ENCODE measurements around the gene RALGPS1.

RALGPS1 gene

GRCh38 chr9:126953041-126953809 is 38.6 kb downstream of the RALGPS1 start:
- in situ Hi-C loops (cut with MboI; ENCODE audit: low sequenced_read_pairs): no loop called here

- in situ Hi-C loops (cut with MboI; ENCODE audit: low sequenced_read_pairs): no loop called here
Observed at GRCh38 chr9:126955811-126956210, 41.2 kb downstream of the RALGPS1 start.

GRCh38 chr9:126956917-126957686 is 42.5 kb downstream of the RALGPS1 start:
- in situ Hi-C loops (cut with MboI; ENCODE audit: low sequenced_read_pairs): no loop called here

- in situ Hi-C loops (cut with MboI; ENCODE audit: low sequenced_read_pairs): no loop called here
Observed at GRCh38 chr9:126957687-126958053, 43.1 kb downstream of the RALGPS1 start.

- in situ Hi-C loops (cut with MboI; ENCODE audit: low sequenced_read_pairs): no loop called here
Observed at GRCh38 chr9:126959336-126959735, 44.8 kb downstream of the RALGPS1 start.

GRCh38 chr9:126959917-126960316 is 45.3 kb downstream of the RALGPS1 start:
- in situ Hi-C loops (cut with MboI; ENCODE audit: low sequenced_read_pairs): loop anchor here (10.0 kb wide), 1 partner anchor 235 kb away; no protein-coding TSS in a partner anchor

GRCh38 chr9:126962336-126962735 is 47.8 kb downstream of the RALGPS1 start:
- in situ Hi-C loops (cut with MboI; ENCODE audit: low sequenced_read_pairs): loop anchor here (10.0 kb wide), 1 partner anchor 232 kb away; no protein-coding TSS in a partner anchor

GRCh38 chr9:126965077-126965476 is 50.5 kb downstream of the RALGPS1 start:
- in situ Hi-C loops (cut with MboI; ENCODE audit: low sequenced_read_pairs): loop anchor here (10.0 kb wide), 1 partner anchor 230 kb away; no protein-coding TSS in a partner anchor

- in situ Hi-C loops (cut with MboI; ENCODE audit: low sequenced_read_pairs): loop anchor here (10.0 kb wide), 1 partner anchor 229 kb away; no protein-coding TSS in a partner anchor
Observed at GRCh38 chr9:126965541-126966428, 51.2 kb downstream of the RALGPS1 start.

- in situ Hi-C loops (cut with MboI; ENCODE audit: low sequenced_read_pairs): no loop called here
Observed at GRCh38 chr9:126971261-126971660, 56.7 kb downstream of the RALGPS1 start.

GRCh38 chr9:126973651-126974529 is 59.3 kb downstream of the RALGPS1 start:
- in situ Hi-C loops (cut with MboI; ENCODE audit: low sequenced_read_pairs): no loop called here

- in situ Hi-C loops (cut with MboI; ENCODE audit: low sequenced_read_pairs): no loop called here
Observed at GRCh38 chr9:126974594-126974993, 60.0 kb downstream of the RALGPS1 start.

- in situ Hi-C loops (cut with MboI; ENCODE audit: low sequenced_read_pairs): no loop called here
Observed at GRCh38 chr9:126975327-126976220, 61.0 kb downstream of the RALGPS1 start.

- in situ Hi-C loops (cut with MboI; ENCODE audit: low sequenced_read_pairs): no loop called here
Observed at GRCh38 chr9:126979461-126979860, 64.9 kb downstream of the RALGPS1 start.

GRCh38 chr9:126980231-126980630 is 65.6 kb downstream of the RALGPS1 start:
- in situ Hi-C loops (cut with MboI; ENCODE audit: low sequenced_read_pairs): no loop called here

- in situ Hi-C loops (cut with MboI; ENCODE audit: low sequenced_read_pairs): no loop called here
Observed at GRCh38 chr9:126981218-126981617, 66.6 kb downstream of the RALGPS1 start.

GRCh38 chr9:126982215-126983002 is 67.8 kb downstream of the RALGPS1 start:
- in situ Hi-C loops (cut with MboI; ENCODE audit: low sequenced_read_pairs): no loop called here

- in situ Hi-C loops (cut with MboI; ENCODE audit: low sequenced_read_pairs): no loop called here
Observed at GRCh38 chr9:126983767-126984166, 69.2 kb downstream of the RALGPS1 start.
